DOHH2 (cell line): ENCODE measurements around the gene SIX3.

ENCODE experiments used
- H3F3A ChIP-seq: fragments of 200-600 bp; sonication (generic), shearing (Covaris generic); 2 replicates; pipeline ENCODE4 v1.6.0; 2016; ENCODE audit warnings: antibody characterized with exemption, mild to moderate bottlenecking; ENCODE audit not compliant: control insufficient read depth, insufficient read depth
- H3K27ac ChIP-seq: fragments of 200-600 bp; sonication (generic); 2 replicates; pipeline ENCODE4 v1.5.1; 2014; ENCODE audit warnings: low read depth, mild to moderate bottlenecking, low read length, moderate library complexity
- H3K27me3 ChIP-seq: fragments of 200-600 bp; sonication (generic); 2 replicates; pipeline ENCODE4 v1.6.1; 2014; ENCODE audit warnings: mild to moderate bottlenecking, low read length, mixed read lengths; ENCODE audit not compliant: control insufficient read depth
- H3K36me3 ChIP-seq: fragments of 200-600 bp; sonication (generic); 2 replicates; pipeline ENCODE4 v1.6.1; 2014; ENCODE audit warnings: mild to moderate bottlenecking, low read length, moderate library complexity, mixed read lengths; ENCODE audit not compliant: control insufficient read depth
- H3K4me1 ChIP-seq: fragments of 200-600 bp; sonication (generic); 2 replicates; pipeline ENCODE4 v1.6.1; 2014; ENCODE audit warnings: mild to moderate bottlenecking, low read length, mixed read lengths; ENCODE audit not compliant: control insufficient read depth
- H3K4me2 ChIP-seq: fragments of 200-600 bp; sonication (generic); 2 replicates; pipeline ENCODE4 v1.6.0; 2014; ENCODE audit warnings: mild to moderate bottlenecking, low read length, moderate library complexity
- H3K4me3 ChIP-seq: fragments of 200-600 bp; sonication (generic); 2 replicates; pipeline ENCODE4 v1.5.1; 2014; ENCODE audit warnings: mild to moderate bottlenecking, low read length, mixed read lengths
- H3K79me2 ChIP-seq: fragments of 200-600 bp; sonication (generic); 2 replicates; pipeline ENCODE4 v1.6.1; 2014; ENCODE audit warnings: mild to moderate bottlenecking, low read length, mixed read lengths; ENCODE audit not compliant: control insufficient read depth
- H3K9me2 ChIP-seq: fragments of 200-600 bp; sonication (generic); replicated peaks from 2 replicates; pipeline ENCODE4 v1.6.1; 2014; ENCODE audit warnings: mild to moderate bottlenecking, low read length, mixed read lengths; ENCODE audit not compliant: control insufficient read depth
- H3K9me3 ChIP-seq: fragments of 200-600 bp; sonication (generic); 2 replicates; pipeline ENCODE4 v1.6.1; 2014; ENCODE audit warnings: antibody characterized with exemption, low read length, mixed read lengths; ENCODE audit not compliant: control insufficient read depth, insufficient read depth
- H4K20me1 ChIP-seq: fragments of 200-600 bp; sonication (generic); 2 replicates; pipeline ENCODE4 v1.6.0; 2014; ENCODE audit warnings: low read depth, mild to moderate bottlenecking, antibody characterized with exemption, low read length, moderate library complexity; ENCODE audit not compliant: control insufficient read depth, insufficient read depth
- EZH2phosphoT487 ChIP-seq: fragments of 200-600 bp; sonication (generic); IDR thresholded peaks from 2 replicates; pipeline ENCODE4 v1.6.1; 2017; ENCODE audit warnings: borderline replicate concordance, mild to moderate bottlenecking, antibody characterized with exemption, low read length, moderate library complexity, mixed read lengths
- TF ChIP-seq, protein P1 (sequence below): fragments of 200-600 bp; sonication (generic); IDR thresholded peaks from one replicate; pipeline ENCODE4 v1.5.1; 2014; ENCODE audit warnings: antibody characterized with exemption, mild to moderate bottlenecking, low read depth, low read length; ENCODE audit not compliant: poor library complexity, severe bottlenecking

SIX3 gene

GRCh38 chr2:44941551-44942234 lies at the start of gene SIX3:
TSS of gene SIX3 (plus strand) at chr2:44941702. CDS start at chr2:44942105, 403 bp downstream.
- peaks cover 48% of the 10 kb centered on the region for H3K27me3 ChIP-seq
- H3K36me3 ChIP-seq = no peaks in the 10 kb centered on the region
- no peaks in the 10 kb centered on the region for H3F3A ChIP-seq
- H3K4me1 ChIP-seq = no peaks in the 10 kb centered on the region
- H3K9me2 ChIP-seq = no peaks in the 10 kb centered on the region
- H3K27ac ChIP-seq = no peak within 1 kb of the TSS
- H3K79me2 ChIP-seq = no peaks in the 10 kb centered on the region
- no peaks in the 10 kb centered on the region for H4K20me1 ChIP-seq
- TF ChIP-seq, protein P1, sequence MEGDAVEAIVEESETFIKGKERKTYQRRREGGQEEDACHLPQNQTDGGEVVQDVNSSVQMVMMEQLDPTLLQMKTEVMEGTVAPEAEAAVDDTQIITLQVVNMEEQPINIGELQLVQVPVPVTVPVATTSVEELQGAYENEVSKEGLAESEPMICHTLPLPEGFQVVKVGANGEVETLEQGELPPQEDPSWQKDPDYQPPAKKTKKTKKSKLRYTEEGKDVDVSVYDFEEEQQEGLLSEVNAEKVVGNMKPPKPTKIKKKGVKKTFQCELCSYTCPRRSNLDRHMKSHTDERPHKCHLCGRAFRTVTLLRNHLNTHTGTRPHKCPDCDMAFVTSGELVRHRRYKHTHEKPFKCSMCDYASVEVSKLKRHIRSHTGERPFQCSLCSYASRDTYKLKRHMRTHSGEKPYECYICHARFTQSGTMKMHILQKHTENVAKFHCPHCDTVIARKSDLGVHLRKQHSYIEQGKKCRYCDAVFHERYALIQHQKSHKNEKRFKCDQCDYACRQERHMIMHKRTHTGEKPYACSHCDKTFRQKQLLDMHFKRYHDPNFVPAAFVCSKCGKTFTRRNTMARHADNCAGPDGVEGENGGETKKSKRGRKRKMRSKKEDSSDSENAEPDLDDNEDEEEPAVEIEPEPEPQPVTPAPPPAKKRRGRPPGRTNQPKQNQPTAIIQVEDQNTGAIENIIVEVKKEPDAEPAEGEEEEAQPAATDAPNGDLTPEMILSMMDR = no peak
- no peak for TF ChIP-seq EZH2phosphoT487
- H3K9me3 ChIP-seq = no peaks in the 10 kb centered on the region
- H3K4me3 ChIP-seq = no peak within 1 kb of the TSS
- no peak within 1 kb of the TSS for H3K4me2 ChIP-seq

DNA sequence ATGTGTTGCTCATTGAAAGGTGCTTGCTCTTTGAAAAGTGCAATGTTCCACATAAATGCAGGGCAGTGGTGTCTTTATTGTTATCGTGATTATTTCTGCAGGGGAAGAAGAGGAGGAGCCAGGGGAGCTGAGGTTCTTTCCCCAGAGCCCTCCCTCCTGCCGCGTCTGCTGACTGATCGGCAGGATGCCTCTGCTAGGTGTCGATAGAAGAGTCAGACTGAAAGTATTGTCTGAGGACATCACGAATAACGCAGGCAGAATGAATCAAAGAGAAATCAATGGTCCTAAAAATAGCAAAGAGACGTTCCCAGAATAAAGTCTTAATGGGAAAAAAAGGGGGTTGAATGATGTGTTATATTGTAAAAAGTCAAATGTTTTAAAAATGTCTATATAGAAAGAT lies 47.4 kb upstream of the SIX3 start:
- no peak for TF ChIP-seq EZH2phosphoT487
- TF ChIP-seq, protein P1 = no peak
- Histone ChIP-seq H3F3A (no peaks in the 10 kb centered on the region), H4K20me1 (no peaks in the 10 kb centered on the region), H3K27ac (no peak overlapping the region), H3K79me2 (no peaks in the 10 kb centered on the region), H3K4me3 (no peak overlapping the region), H3K4me2 (no peak overlapping the region), H3K36me3 (no peaks in the 10 kb centered on the region), H3K27me3 (no peaks in the 10 kb centered on the region), H3K9me2 (no peaks in the 10 kb centered on the region), H3K4me1 (no peaks in the 10 kb centered on the region), H3K9me3 (peaks cover 12% of the 10 kb centered on the region)

- no peaks in the 10 kb centered on the region for H3F3A ChIP-seq
- no peaks in the 10 kb centered on the region for H4K20me1 ChIP-seq
- H3K79me2 ChIP-seq = no peaks in the 10 kb centered on the region
- peaks cover 12% of the 10 kb centered on the region for H3K9me3 ChIP-seq
- H3K36me3 ChIP-seq = no peaks in the 10 kb centered on the region
- H3K4me2 ChIP-seq = no peak overlapping the region
- no peaks in the 10 kb centered on the region for H3K9me2 ChIP-seq
- H3K27me3 ChIP-seq = no peaks in the 10 kb centered on the region
- no peak overlapping the region for H3K27ac ChIP-seq
- no peaks in the 10 kb centered on the region for H3K4me1 ChIP-seq
- no peak for TF ChIP-seq EZH2phosphoT487
- TF ChIP-seq, protein P1 = no peak
- no peak overlapping the region for H3K4me3 ChIP-seq
These were observed 46.4 kb upstream of the SIX3 start for GRCh38 chr2:44895061-44895460.
